HEK293 (cell line): ENCODE results near the gene LPCAT1.

Experiments
- CTCF ChIA-PET: fragments of 350-600 bp; formaldehyde crosslinking; extraction: SDS; loops from one replicate; lab custom pipeline; 2021; ENCODE audit warnings: antibody characterized with exemption; lab: Yijun Ruan, JAX
- POLR2A ChIA-PET: fragments of 300-600 bp; formaldehyde crosslinking; extraction: SDS; loops from one replicate; lab custom pipeline; 2020; ENCODE audit warnings: antibody characterized with exemption, inconsistent platforms; lab: Yijun Ruan, JAX
- H3K27ac ChIP-seq: fragments of 200-500 bp; sonication (Bioruptor generic); 2 replicates; pipeline ENCODE4 v1.5.1; 2014; ENCODE audit warnings: low read depth, low read length, control low read depth, inconsistent platforms; ENCODE audit errors: extremely low read depth
- H3K36me3 ChIP-seq, 2 experiments: fragments of 200-500 bp in 1 of 2; sonication (Bioruptor generic) in 1 of 2; 1 replicate in 1 of 2; 2 replicates in 1 of 2; pipeline ENCODE4 v1.5.1; 2014 to 2017; ENCODE audit warnings: inconsistent platforms in 2 of 2, low read length in 2 of 2; ENCODE audit not compliant: control insufficient read depth in 2 of 2, insufficient read depth in 1 of 2
- H3K4me1 ChIP-seq: fragments of 200-500 bp; sonication (Bioruptor generic); 2 replicates; pipeline ENCODE4 v1.5.1; 2014; ENCODE audit warnings: mild to moderate bottlenecking, low read length, inconsistent platforms; ENCODE audit not compliant: control insufficient read depth, insufficient read depth
- H3K4me3 ChIP-seq: 2 replicates; pipeline ENCODE4 v1.5.1; 2011; ENCODE audit warnings: low read depth, mild to moderate bottlenecking, control low read depth, low read length, moderate library complexity
- H3K9me3 ChIP-seq: fragments of 200-500 bp; sonication (Bioruptor generic); 2 replicates; pipeline ENCODE4 v1.5.1; 2014; ENCODE audit warnings: low read depth, low read length, inconsistent platforms; ENCODE audit not compliant: control insufficient read depth, insufficient read depth
- GLIS2 ChIP-seq: fragments of 450-650 bp; formaldehyde crosslinking; IDR thresholded peaks from 2 replicates; pipeline ENCODE4 v1.5.1; 2016; ENCODE audit warnings: missing biosample characterization, missing genetic modification characterization
- KLF1 ChIP-seq: fragments of 450-650 bp; formaldehyde crosslinking; IDR thresholded peaks from 2 replicates; pipeline ENCODE4 v1.5.1; 2016; ENCODE audit warnings: missing biosample characterization, missing genetic modification characterization
- SP7 ChIP-seq: fragments of 450-650 bp; formaldehyde crosslinking; IDR thresholded peaks from 2 replicates; pipeline ENCODE4 v1.5.1; 2016; ENCODE audit warnings: missing biosample characterization, missing genetic modification characterization
- TCF7L2 ChIP-seq: IDR thresholded peaks from 2 replicates; pipeline ENCODE4 v1.6.1; 2011; ENCODE audit warnings: low read depth, mild to moderate bottlenecking, inconsistent platforms, low read length, moderate library complexity, borderline replicate concordance
- WT1 ChIP-seq: fragments of 450-650 bp; formaldehyde crosslinking; IDR thresholded peaks from 2 replicates; pipeline ENCODE4 v1.5.1; 2016; ENCODE audit warnings: missing biosample characterization, missing genetic modification characterization
- YY2 ChIP-seq: fragments of 450-650 bp; formaldehyde crosslinking; IDR thresholded peaks from 2 replicates; pipeline ENCODE4 v1.5.1; 2016; ENCODE audit warnings: missing biosample characterization, missing genetic modification characterization
- ZNF335 ChIP-seq: fragments of 450-650 bp; formaldehyde crosslinking; conservative IDR thresholded peaks from 2 replicates; pipeline ENCODE4 v1.5.1; 2016; ENCODE audit warnings: missing biosample characterization, missing genetic modification characterization
- ZNF830 ChIP-seq: fragments of 450-650 bp; IDR thresholded peaks from 2 replicates; pipeline ENCODE4 v1.5.0; 2018; ENCODE audit warnings: missing biosample characterization, missing genetic modification characterization, low read depth, mild to moderate bottlenecking, moderate library complexity
- TF ChIP-seq, protein P1 (sequence below): fragments of 450-650 bp; formaldehyde crosslinking; IDR thresholded peaks from 2 replicates; pipeline ENCODE4 v1.5.1; 2016; ENCODE audit warnings: missing biosample characterization, missing genetic modification characterization, low read depth
- TF ChIP-seq, protein P2 (sequence below): fragments of 450-650 bp; formaldehyde crosslinking; optimal IDR thresholded peaks from 2 replicates; pipeline ENCODE3; 2016; ENCODE audit warnings: missing biosample characterization, mild to moderate bottlenecking, missing genetic modification characterization
- TF ChIP-seq, protein P3 (sequence below): fragments of 450-650 bp; formaldehyde crosslinking; IDR thresholded peaks from 2 replicates; pipeline ENCODE4 v1.5.1; 2016; ENCODE audit warnings: missing biosample characterization, missing genetic modification characterization
- TF ChIP-seq, protein P4 (sequence below): fragments of 450-650 bp; formaldehyde crosslinking; IDR thresholded peaks from 2 replicates; pipeline ENCODE4 v1.5.1; 2016; ENCODE audit warnings: missing biosample characterization, missing genetic modification characterization
- TF ChIP-seq, protein P5 (sequence below): fragments of 450-650 bp; formaldehyde crosslinking; IDR thresholded peaks from 2 replicates; pipeline ENCODE4 v1.5.1; 2017; ENCODE audit warnings: missing biosample characterization, missing genetic modification characterization

Gene LPCAT1

DNA sequence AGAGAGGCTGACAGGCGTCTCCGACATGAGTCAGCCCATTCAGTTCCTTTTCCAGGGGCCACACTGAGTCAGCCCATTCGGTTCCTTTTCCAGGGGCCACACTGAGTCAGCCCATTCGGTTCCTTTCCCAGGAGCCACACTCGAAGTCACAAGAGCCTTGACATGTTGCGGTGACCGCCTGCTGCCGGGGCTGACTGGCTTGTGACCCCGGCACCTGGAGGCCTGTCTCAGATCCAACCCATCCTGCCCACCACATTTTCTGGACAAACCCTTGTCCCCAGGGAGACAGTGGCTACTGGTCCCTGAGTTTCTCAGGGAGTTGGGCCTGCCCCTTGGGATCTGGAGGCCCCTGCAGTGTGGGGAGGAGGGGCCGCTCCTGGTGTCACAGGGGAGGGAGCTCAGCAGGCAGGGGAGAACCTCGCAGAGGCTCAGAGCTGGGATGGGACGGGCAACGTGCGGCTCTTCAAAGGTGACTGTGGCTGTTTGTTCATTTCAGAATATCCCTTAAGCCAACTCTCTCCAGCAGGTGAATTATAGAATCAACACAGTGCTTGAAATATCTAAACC is 40.5 kb upstream of the LPCAT1 start (continued):
- TF ChIP-seq, protein P1, sequence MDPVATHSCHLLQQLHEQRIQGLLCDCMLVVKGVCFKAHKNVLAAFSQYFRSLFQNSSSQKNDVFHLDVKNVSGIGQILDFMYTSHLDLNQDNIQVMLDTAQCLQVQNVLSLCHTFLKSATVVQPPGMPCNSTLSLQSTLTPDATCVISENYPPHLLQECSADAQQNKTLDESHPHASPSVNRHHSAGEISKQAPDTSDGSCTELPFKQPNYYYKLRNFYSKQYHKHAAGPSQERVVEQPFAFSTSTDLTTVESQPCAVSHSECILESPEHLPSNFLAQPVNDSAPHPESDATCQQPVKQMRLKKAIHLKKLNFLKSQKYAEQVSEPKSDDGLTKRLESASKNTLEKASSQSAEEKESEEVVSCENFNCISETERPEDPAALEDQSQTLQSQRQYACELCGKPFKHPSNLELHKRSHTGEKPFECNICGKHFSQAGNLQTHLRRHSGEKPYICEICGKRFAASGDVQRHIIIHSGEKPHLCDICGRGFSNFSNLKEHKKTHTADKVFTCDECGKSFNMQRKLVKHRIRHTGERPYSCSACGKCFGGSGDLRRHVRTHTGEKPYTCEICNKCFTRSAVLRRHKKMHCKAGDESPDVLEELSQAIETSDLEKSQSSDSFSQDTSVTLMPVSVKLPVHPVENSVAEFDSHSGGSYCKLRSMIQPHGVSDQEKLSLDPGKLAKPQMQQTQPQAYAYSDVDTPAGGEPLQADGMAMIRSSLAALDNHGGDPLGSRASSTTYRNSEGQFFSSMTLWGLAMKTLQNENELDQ (tag by site-specific recombination), result no peak
- TF ChIP-seq, protein P2, sequence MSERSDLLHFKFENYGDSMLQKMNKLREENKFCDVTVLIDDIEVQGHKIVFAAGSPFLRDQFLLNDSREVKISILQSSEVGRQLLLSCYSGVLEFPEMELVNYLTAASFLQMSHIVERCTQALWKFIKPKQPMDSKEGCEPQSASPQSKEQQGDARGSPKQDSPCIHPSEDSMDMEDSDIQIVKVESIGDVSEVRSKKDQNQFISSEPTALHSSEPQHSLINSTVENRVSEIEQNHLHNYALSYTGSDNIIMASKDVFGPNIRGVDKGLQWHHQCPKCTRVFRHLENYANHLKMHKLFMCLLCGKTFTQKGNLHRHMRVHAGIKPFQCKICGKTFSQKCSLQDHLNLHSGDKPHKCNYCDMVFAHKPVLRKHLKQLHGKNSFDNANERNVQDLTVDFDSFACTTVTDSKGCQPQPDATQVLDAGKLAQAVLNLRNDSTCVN (tag by site-specific recombination), result no peak
- TF ChIP-seq, protein P3, sequence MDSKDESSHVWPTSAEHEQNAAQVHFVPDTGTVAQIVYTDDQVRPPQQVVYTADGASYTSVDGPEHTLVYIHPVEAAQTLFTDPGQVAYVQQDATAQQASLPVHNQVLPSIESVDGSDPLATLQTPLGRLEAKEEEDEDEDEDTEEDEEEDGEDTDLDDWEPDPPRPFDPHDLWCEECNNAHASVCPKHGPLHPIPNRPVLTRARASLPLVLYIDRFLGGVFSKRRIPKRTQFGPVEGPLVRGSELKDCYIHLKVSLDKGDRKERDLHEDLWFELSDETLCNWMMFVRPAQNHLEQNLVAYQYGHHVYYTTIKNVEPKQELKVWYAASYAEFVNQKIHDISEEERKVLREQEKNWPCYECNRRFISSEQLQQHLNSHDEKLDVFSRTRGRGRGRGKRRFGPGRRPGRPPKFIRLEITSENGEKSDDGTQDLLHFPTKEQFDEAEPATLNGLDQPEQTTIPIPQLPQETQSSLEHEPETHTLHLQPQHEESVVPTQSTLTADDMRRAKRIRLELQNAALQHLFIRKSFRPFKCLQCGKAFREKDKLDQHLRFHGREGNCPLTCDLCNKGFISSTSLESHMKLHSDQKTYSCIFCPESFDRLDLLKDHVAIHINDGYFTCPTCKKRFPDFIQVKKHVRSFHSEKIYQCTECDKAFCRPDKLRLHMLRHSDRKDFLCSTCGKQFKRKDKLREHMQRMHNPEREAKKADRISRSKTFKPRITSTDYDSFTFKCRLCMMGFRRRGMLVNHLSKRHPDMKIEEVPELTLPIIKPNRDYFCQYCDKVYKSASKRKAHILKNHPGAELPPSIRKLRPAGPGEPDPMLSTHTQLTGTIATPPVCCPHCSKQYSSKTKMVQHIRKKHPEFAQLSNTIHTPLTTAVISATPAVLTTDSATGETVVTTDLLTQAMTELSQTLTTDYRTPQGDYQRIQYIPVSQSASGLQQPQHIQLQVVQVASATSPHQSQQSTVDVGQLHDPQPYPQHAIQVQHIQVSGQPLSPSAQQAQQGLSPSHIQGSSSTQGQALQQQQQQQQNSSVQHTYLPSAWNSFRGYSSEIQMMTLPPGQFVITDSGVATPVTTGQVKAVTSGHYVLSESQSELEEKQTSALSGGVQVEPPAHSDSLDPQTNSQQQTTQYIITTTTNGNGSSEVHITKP, result peak; percentile 82
- TF ChIP-seq SP7 (tag by site-specific recombination) (peak; percentile 79), TCF7L2 (no peak), YY2 (no peak), ZNF335 (tag by site-specific recombination) (no peak), GLIS2 (tag by site-specific recombination) (0 out of 2 replicates have a peak, but pooled peaks have one; percentile 1)
- TF ChIP-seq, protein P4, sequence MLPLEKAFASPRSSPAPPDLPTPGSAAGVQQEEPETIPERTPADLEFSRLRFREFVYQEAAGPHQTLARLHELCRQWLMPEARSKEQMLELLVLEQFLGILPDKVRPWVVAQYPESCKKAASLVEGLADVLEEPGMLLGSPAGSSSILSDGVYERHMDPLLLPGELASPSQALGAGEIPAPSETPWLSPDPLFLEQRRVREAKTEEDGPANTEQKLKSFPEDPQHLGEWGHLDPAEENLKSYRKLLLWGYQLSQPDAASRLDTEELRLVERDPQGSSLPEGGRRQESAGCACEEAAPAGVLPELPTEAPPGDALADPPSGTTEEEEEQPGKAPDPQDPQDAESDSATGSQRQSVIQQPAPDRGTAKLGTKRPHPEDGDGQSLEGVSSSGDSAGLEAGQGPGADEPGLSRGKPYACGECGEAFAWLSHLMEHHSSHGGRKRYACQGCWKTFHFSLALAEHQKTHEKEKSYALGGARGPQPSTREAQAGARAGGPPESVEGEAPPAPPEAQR (tag by site-specific recombination), result no peak

DNA sequence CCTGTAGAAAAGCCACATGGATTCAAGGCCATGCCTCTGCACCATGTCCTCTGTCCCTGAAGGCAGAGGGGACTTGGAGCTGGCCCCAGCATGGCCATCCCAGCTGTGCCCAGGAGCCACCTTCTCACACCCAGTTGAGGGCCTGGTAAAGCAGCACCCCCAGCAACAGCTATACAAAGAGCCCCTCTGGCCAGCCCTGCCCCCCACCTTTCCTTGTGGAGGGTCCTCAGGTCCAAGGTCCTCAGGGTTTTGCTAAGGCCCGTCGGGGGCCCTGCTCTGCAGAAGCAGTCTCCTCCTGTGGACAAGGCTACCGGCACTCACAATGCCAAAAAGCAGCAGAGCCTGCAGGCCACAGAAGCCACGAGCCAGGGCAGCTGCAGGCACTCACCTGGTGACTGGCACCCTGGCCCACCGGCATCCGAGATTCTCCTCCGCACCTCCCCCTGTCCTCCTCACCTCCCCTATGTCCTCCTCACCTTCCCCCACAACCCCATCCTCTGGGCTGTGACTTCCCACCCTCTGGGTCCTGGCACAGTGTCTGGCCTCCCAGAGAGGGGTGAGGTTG is 39.9 kb upstream of the LPCAT1 start:
- Histone ChIP-seq H3K36me3 (peaks cover 0 to 11% of the 10 kb centered on the region in 2 experiments; a peak in 1 of 3 replicates), H3K9me3 (no peaks in the 10 kb centered on the region), H3K4me1 (no peaks in the 10 kb centered on the region), H3K27ac (no peak overlapping the region), H3K4me3 (no peak overlapping the region)
- POLR2A ChIA-PET, result no interaction called here
- TF ChIP-seq ZNF830 (tag by site-specific recombination), result no peak
- no peak for TF ChIP-seq WT1
- no peak for TF ChIP-seq KLF1
- 0 out of 2 replicates have a peak, but pooled peaks have one; percentile 6 for TF ChIP-seq GLIS2 (tag by site-specific recombination)
- TF ChIP-seq, protein P5, sequence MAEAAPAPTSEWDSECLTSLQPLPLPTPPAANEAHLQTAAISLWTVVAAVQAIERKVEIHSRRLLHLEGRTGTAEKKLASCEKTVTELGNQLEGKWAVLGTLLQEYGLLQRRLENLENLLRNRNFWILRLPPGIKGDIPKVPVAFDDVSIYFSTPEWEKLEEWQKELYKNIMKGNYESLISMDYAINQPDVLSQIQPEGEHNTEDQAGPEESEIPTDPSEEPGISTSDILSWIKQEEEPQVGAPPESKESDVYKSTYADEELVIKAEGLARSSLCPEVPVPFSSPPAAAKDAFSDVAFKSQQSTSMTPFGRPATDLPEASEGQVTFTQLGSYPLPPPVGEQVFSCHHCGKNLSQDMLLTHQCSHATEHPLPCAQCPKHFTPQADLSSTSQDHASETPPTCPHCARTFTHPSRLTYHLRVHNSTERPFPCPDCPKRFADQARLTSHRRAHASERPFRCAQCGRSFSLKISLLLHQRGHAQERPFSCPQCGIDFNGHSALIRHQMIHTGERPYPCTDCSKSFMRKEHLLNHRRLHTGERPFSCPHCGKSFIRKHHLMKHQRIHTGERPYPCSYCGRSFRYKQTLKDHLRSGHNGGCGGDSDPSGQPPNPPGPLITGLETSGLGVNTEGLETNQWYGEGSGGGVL, result 0 out of 2 replicates have a peak, but pooled peaks have one; percentile 11
- CTCF ChIA-PET, result no interaction called here
